Measurements from ENCODE around the gene MYLK4.

GRCh38 chr6:2658788-2659187 is 91.9 kb downstream of the MYLK4 start:
- TF ChIP-seq CTCF (IDR thresholded peaks at IDR 0.05; ENCODE audit: low read depth, low read length, poor library complexity, severe bottlenecking) = no peak
- no peak for TF ChIP-seq EZH2phosphoT487 (IDR thresholded peaks at IDR 0.05; ENCODE audit: borderline replicate concordance, low read length)
